ENCODE data around the gene IGF2BP2. TPM values are rescaled to one million over a fixed set of nuclear protein-coding genes. Genes with fewer than 3 reads are reported as not detected.

The IGF2BP2 gene
- total RNA-seq, 4 donors from 2014 or later: 3.9 to 13.5 (median 8.1) TPM

DNA sequence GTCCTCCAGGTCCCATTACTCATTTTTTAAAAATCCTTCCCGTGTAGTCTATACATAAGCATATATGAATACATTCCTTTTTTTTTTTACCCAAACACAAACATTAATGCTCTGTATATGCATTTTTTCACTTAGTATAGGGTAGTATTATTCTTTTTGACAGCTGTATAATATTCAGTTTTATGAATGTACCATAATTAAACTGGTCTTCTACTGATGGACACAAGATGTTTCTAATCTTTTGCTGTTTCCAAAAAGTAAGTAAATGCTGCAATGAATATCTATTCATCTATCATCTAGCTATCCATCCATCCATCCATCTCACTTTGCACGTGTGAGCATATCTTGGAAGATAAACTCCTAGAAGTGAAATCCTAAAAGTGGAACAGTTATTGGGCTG, 110.8 kb downstream of the IGF2BP2 start:
- 86 to 89% methylated on average over 2 of the region's 2 CpGs for WGBS, 2 donors (ENCODE audit: low coverage in 1 of 2)
- ATAC-seq: no peak
- no peak overlapping the region for H3K4me3 ChIP-seq
- H3K27me3 ChIP-seq: peaks cover 4% of the 10 kb centered on the region
- H3K27ac ChIP-seq: no peak overlapping the region
- no peaks in the 10 kb centered on the region for H3K9me3 ChIP-seq
- TF ChIP-seq POLR2A (IDR thresholded peaks at IDR 0.05) (no peak), EP300 (IDR thresholded peaks at IDR 0.05) (no peak), POLR2AphosphoS5 (IDR thresholded peaks at IDR 0.05) (no peak)
- TF ChIP-seq, protein P1, sequence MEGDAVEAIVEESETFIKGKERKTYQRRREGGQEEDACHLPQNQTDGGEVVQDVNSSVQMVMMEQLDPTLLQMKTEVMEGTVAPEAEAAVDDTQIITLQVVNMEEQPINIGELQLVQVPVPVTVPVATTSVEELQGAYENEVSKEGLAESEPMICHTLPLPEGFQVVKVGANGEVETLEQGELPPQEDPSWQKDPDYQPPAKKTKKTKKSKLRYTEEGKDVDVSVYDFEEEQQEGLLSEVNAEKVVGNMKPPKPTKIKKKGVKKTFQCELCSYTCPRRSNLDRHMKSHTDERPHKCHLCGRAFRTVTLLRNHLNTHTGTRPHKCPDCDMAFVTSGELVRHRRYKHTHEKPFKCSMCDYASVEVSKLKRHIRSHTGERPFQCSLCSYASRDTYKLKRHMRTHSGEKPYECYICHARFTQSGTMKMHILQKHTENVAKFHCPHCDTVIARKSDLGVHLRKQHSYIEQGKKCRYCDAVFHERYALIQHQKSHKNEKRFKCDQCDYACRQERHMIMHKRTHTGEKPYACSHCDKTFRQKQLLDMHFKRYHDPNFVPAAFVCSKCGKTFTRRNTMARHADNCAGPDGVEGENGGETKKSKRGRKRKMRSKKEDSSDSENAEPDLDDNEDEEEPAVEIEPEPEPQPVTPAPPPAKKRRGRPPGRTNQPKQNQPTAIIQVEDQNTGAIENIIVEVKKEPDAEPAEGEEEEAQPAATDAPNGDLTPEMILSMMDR (IDR thresholded peaks at IDR 0.05): no peak
- H3K36me3 ChIP-seq: no peaks in the 10 kb centered on the region
- no peaks in the 10 kb centered on the region for H3K4me1 ChIP-seq

DNA sequence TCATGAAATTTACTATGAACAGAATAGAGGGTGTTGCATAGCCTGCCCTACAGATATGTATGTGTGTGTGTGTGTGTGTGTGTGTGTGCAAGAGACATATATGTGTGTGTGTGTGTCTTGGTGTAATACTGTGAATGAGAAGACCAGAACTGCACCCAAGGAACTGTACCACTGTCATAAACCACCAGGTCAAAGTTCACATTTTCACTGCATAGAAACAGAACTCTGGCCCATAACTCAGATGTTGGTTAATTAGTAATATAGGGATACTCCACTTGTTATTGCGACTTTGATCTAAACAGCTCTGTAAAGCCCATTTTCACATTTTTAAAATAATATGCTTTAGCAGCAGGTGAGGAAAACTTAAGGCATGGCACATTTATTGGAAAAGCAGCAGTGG, 111.8 kb downstream of the IGF2BP2 start:
- no peaks in the 10 kb centered on the region for H3K4me1 ChIP-seq
- no peak for ATAC-seq
- no peak for TF ChIP-seq POLR2AphosphoS5 (IDR thresholded peaks at IDR 0.05)
- H3K27me3 ChIP-seq: peaks cover 4% of the 10 kb centered on the region
- H3K9me3 ChIP-seq: no peaks in the 10 kb centered on the region
- H3K4me3 ChIP-seq: no peak overlapping the region
- no peak overlapping the region for H3K27ac ChIP-seq
- WGBS, 2 donors (ENCODE audit: low coverage in 1 of 2): 80 to 88% methylated on average over 1 of the region's 1 CpG
- no peaks in the 10 kb centered on the region for H3K36me3 ChIP-seq

DNA sequence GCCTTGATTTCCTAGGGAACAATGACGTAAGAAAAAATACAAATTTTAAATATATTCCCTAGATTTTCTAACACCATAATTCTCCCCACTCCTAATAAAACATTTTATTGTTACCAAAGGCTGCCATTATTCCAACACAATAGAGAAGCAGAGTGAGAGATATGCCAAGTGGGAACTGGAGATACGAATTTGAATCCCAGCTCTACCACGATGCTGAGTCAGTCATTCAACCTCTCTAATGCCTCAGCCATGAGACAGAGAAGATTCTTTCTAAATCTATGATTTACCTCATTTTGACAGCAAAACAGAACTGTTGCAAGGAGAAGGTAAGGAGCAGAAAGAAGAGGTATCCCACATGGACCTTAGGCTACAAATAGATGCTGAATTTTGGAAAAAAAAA, 112.5 kb downstream of the IGF2BP2 start:
- Histone ChIP-seq H3K36me3 (no peaks in the 10 kb centered on the region), H3K27me3 (peaks cover 4% of the 10 kb centered on the region), H3K4me1 (no peaks in the 10 kb centered on the region), H3K4me3 (no peak overlapping the region), H3K27ac (no peak overlapping the region), H3K9me3 (no peaks in the 10 kb centered on the region)
- WGBS, 2 donors (ENCODE audit: low coverage in 1 of 2): 78 to 81% methylated on average over 2 to 3 of the region's 3 CpGs
- no peak for TF ChIP-seq EP300 (IDR thresholded peaks at IDR 0.05)
- TF ChIP-seq POLR2A (IDR thresholded peaks at IDR 0.05): no peak
- TF ChIP-seq POLR2AphosphoS5 (IDR thresholded peaks at IDR 0.05): no peak
- TF ChIP-seq, protein P1 (IDR thresholded peaks at IDR 0.05): no peak
- no peak for ATAC-seq

DNA sequence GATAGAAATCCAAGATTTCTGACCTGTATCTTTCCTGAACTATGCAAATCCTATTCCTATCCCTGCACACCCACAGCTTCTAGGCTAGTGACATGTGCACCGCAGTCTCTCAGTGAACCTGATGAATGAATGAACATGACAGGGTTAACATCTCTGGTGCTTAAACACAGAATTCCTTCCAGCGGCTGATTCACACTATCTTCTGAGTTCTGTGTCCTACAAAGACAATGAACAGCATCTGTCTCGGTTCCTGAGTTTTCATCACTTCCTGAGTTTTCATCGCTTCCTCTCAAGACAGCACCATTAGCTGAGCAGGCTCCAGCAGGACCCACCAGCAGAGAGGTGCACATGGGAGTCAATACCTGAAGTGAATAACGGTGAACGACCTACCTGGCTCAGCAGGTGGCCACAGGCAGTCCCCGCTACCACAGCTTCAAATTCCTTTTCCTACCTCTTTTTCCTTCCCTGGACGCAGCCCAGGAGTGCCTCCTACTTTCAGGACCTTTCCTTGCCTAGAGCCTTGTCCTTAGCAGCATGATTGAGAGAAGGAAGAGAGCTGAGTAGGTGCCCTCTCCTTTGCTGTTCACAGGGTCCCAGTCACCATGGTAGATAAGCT, 113.5 kb downstream of the IGF2BP2 start:
- H3K36me3 ChIP-seq: no peaks in the 10 kb centered on the region
- TF ChIP-seq EP300 (IDR thresholded peaks at IDR 0.05): no peak
- no peak for TF ChIP-seq POLR2AphosphoS5 (IDR thresholded peaks at IDR 0.05)
- TF ChIP-seq, protein P1 (IDR thresholded peaks at IDR 0.05): no peak
- TF ChIP-seq POLR2A (IDR thresholded peaks at IDR 0.05): no peak
- no peak overlapping the region for H3K27ac ChIP-seq
- H3K27me3 ChIP-seq: peaks cover 4% of the 10 kb centered on the region
- 55 to 57% methylated on average over 6 to 8 of the region's 8 CpGs for WGBS, 2 donors (ENCODE audit: low coverage in 1 of 2)
- H3K4me1 ChIP-seq: no peaks in the 10 kb centered on the region
- H3K9me3 ChIP-seq: no peaks in the 10 kb centered on the region
- ATAC-seq: no peak
- no peak overlapping the region for H3K4me3 ChIP-seq

DNA sequence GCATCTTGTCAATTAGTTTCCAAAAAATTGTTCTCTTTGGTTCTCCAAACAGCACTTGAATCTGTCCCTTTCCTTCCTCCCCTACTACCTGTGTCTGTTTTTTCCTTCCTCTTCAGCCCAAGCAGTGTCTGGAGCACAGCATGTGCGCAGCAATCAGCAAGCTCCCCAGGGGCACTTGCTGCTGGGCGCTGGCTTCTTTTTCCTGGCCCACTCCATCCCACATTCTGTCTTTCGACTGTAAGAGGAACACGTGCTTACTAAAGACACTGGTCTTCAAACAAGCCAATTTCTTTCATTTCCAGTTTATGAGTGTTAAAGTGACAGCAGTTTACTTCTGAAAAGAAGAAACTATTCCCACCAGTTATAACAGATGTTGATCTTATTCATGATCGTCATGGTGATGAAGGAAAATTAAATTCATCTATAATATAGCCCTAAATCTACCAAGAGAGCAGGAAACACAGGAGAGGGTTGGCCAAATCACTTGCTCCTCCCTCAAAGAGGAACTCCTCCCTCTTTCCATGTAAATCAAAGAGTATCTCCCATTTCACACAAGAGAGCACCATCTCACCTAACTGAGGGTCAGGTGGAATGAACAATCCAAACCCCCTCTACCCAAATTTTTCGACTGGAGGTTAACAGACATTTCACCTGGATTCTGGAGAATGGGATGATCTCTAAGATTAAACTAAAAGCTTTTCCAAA, 115.4 kb downstream of the IGF2BP2 start:
- H3K27ac ChIP-seq: no peak overlapping the region
- H3K27me3 ChIP-seq: peaks cover 14% of the 10 kb centered on the region
- H3K9me3 ChIP-seq: no peaks in the 10 kb centered on the region
- 40 to 44% methylated on average over 6 of the region's 6 CpGs for WGBS, 2 donors (ENCODE audit: low coverage in 1 of 2)
- no peaks in the 10 kb centered on the region for H3K4me1 ChIP-seq
- no peak for ATAC-seq
- no peak overlapping the region for H3K4me3 ChIP-seq
- H3K36me3 ChIP-seq: no peaks in the 10 kb centered on the region
- TF ChIP-seq POLR2AphosphoS5 (IDR thresholded peaks at IDR 0.05): no peak
- TF ChIP-seq, protein P1 (IDR thresholded peaks at IDR 0.05): no peak
- TF ChIP-seq EP300 (IDR thresholded peaks at IDR 0.05): no peak
- TF ChIP-seq POLR2A (IDR thresholded peaks at IDR 0.05): no peak
